ENCODE measurements around the gene KIRREL1. TPM values are rescaled to one million over a fixed set of nuclear protein-coding genes. Genes with fewer than 3 reads are reported as not detected.

KIRREL1 gene
- total RNA-seq, 1 donor from 2014 or later: 26.8 TPM

- no peak for DNase-seq (ENCODE audit: low spot score)
Observed at GRCh38 chr1:158071138-158071537, 77.7 kb downstream of the KIRREL1 start.

- DNase-seq (ENCODE audit: low spot score): no peak
Observed at GRCh38 chr1:158075078-158075477, 81.6 kb downstream of the KIRREL1 start.

- no peak for DNase-seq (ENCODE audit: low spot score)
Observed at GRCh38 chr1:158076441-158076840, 83.0 kb downstream of the KIRREL1 start.

GRCh38 chr1:158077411-158078256, 84.2 kb downstream of the KIRREL1 start:
- no peak for DNase-seq (ENCODE audit: low spot score)

- DNase-seq (ENCODE audit: low spot score): no peak
Observed at GRCh38 chr1:158078569-158079080, 85.2 kb downstream of the KIRREL1 start.

- DNase-seq (ENCODE audit: low spot score): no peak
Observed at GRCh38 chr1:158080066-158080465, 86.6 kb downstream of the KIRREL1 start.

GRCh38 chr1:158084336-158084735, 90.9 kb downstream of the KIRREL1 start:
- DNase-seq (ENCODE audit: low spot score): no peak

- no peak for DNase-seq (ENCODE audit: low spot score)
Observed at GRCh38 chr1:158084747-158085146, 91.3 kb downstream of the KIRREL1 start.

- DNase-seq (ENCODE audit: low spot score): peak; percentile 48
Observed at GRCh38 chr1:158087320-158087927, 94.0 kb downstream of the KIRREL1 start.

- DNase-seq (ENCODE audit: low spot score): no peak
Observed at GRCh38 chr1:158089476-158089875, 96.0 kb downstream of the KIRREL1 start.

GRCh38 chr1:158089925-158090637, 96.6 kb downstream of the KIRREL1 start:
- DNase-seq (ENCODE audit: low spot score): no peak

- DNase-seq (ENCODE audit: low spot score): no peak
Observed at GRCh38 chr1:158093376-158093775, 99.9 kb downstream of the KIRREL1 start.

- no peak for DNase-seq (ENCODE audit: low spot score)
Observed at GRCh38 chr1:158094571-158094970, 101.1 kb downstream of the KIRREL1 start.

- DNase-seq (ENCODE audit: low spot score): no peak
Observed at GRCh38 chr1:158095737-158096335, 102.4 kb downstream of the KIRREL1 start.

GRCh38 chr1:158098256-158098655, 104.8 kb downstream of the KIRREL1 start:
- no peak for DNase-seq (ENCODE audit: low spot score)

GRCh38 chr1:158099185-158099584, 105.7 kb downstream of the KIRREL1 start:
- DNase-seq (ENCODE audit: low spot score): no peak

GRCh38 chr1:158100498-158100897, 107.1 kb downstream of the KIRREL1 start:
- no peak for DNase-seq (ENCODE audit: low spot score)

- no peak for DNase-seq (ENCODE audit: low spot score)
Observed at GRCh38 chr1:158101455-158101854, 108.0 kb downstream of the KIRREL1 start.

- no peak for DNase-seq (ENCODE audit: low spot score)
Observed at GRCh38 chr1:158101927-158102326, 108.5 kb downstream of the KIRREL1 start.

- no peak for DNase-seq (ENCODE audit: low spot score)
Observed at GRCh38 chr1:158102881-158103674, 109.6 kb downstream of the KIRREL1 start.

GRCh38 chr1:158103861-158104522, 110.5 kb downstream of the KIRREL1 start:
- no peak for DNase-seq (ENCODE audit: low spot score)
